ENCODE results near the gene PTPRB.

DNA sequence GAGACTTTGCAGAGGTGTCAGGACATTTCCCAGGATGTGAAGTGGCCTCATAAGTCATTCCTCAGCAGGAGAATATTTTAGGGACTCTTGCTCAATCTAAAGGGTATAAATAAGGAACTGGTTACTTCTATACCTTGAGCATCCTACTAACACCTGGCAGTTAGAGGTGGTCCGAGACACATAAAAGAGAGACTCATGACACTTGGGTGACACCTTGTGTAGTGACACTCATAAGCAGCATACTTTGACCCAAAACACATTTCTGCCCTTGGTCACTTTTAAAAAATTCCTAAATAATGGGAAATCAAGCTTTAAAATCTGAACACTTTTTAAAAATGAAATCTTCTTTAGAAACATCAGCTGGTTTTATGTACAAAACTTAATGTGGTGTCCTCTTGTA is 152.8 kb downstream of the PTPRB start:
- TF ChIP-seq, protein P1, sequence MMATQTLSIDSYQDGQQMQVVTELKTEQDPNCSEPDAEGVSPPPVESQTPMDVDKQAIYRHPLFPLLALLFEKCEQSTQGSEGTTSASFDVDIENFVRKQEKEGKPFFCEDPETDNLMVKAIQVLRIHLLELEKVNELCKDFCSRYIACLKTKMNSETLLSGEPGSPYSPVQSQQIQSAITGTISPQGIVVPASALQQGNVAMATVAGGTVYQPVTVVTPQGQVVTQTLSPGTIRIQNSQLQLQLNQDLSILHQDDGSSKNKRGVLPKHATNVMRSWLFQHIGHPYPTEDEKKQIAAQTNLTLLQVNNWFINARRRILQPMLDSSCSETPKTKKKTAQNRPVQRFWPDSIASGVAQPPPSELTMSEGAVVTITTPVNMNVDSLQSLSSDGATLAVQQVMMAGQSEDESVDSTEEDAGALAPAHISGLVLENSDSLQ (IDR thresholded peaks at IDR 0.05) = no peak
- TF ChIP-seq FOXM1 (IDR thresholded peaks at IDR 0.05; ENCODE audit: borderline replicate concordance) (no peak), L3MBTL2 (conservative IDR thresholded peaks at IDR 0.05) (no peak), FOXA1 (IDR thresholded peaks at IDR 0.05) (no peak)

Data from HEK293T (cell line).